Activated CD8-positive, alpha-beta memory T cell treated with anti-CD3 and anti-CD28 coated beads for 4 hours (primary cell): Measurements from ENCODE around the gene RNF220.

Experiments
- DNase-seq, 2 donors: peaks; one replicate each; pipeline ENCODE4 v3.0.0-alpha.2; 2020; ENCODE audit warnings: low read depth in 2 of 2

The RNF220 gene

DNA sequence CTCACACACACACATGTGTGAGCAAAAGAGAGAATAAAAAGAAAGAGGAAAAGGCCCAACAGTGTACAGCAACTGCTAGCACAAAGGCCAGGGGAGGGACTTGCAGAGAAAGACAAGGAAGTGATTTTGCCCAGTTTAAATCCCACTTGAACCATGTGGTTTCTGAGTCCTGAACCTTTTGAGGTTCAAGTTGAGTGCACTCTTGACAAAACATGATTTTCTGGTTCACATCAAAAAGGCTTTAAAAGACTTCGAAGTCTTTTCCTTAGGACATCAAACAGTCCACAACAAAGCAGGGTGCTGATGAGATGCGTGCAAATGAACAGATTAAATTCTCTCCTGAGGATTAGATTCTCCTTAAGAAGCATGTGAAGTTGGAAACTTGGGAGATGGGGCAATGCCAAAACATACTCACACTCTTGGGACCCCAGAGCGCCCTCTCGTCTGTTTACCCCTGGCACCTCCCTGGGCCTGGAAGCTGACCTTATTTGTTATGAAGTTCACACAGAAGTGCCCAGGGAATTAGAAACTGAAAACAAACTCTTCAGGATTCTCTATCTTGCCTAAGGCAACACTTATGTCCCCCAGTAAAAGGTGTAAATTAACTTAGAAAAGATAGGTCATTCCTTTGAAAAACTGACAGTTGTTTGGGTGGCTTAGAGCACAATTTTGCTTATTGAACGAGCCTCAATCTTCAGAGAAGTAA lies 31.5 kb downstream of the RNF220 start:
- no peak for DNase-seq

DNA sequence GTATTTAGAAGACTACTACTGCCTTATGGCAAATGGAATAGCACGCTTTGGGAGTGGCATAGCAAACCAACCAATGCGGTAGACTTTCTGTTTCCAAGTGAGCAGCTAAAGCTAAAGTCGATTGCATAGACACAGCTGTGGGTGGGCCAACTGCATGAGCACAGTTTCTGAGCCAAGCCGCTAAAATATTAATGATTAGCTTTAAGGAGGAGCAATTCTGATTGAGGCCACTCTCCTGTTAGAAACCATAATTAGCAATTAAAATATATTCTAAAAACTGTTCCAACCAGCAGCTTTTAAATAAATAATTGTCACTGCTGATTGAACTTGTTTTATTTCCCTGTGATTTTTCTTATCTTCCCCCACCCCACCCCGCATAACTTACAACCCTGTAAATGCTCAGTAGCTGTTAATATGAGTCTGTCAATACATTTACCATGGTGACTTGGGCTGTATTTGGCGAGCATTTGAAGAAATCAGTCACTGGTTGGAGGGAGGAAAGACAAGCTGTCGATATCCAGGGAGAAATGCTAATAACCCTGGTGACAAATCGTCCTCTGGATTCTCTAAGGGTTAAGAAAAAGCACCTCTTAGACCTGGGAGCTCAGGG lies 32.2 kb downstream of the RNF220 start:
- no peak for DNase-seq

DNA sequence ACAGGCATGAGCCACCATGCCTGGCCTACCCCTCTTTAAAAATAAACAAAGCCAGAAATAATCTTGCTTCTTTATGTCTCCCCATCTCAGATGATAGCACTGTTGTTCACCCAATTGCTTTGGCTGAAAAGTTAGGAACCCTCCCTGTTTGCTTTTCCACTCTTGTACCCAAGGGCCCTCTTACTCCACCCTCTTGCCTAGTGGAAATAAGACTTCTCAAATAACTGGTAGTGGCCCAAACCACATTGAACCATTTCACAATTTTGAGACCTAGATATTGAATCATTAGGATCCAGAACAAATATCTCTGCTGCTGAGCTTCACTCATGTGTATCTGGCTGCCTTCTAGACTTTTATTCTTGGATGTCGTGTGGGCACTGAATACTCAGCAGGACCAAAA lies 37.7 kb downstream of the RNF220 start:
- DNase-seq: no peak

DNA sequence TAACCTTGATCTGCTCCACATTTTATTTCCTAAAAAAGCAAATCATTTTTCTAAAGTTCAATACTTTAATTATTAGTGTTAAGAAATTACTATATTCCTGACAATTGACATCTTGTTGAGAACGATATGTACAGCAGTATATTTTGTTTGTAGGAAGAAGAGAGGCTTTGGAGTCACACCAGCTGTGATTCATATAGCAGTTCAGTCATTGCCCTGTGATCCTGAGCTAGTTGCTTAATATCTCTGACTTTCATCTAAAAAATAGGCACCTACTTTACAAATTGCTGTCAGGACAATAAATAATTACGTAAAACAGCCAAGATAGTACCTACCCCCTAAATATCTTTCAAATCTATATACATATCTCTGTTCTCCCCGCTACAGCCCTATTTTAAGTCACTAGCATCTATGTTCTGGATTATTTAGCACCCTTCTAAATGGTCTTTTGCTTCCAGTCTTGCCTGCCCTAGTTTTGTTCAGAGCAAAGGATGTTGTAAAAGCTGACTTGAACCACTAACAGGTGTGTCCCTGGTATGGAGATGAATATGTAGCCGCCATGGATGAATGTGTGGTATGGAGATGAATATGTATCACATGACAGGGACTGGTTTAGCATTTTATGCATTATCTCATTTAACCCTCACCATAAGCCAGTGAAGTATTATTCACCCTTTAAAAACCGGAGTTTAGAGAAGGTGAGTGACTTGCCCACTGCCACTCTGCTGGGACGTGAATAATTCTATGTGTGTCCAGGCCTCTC lies 42.2 kb downstream of the RNF220 start:
- no peak for DNase-seq

DNA sequence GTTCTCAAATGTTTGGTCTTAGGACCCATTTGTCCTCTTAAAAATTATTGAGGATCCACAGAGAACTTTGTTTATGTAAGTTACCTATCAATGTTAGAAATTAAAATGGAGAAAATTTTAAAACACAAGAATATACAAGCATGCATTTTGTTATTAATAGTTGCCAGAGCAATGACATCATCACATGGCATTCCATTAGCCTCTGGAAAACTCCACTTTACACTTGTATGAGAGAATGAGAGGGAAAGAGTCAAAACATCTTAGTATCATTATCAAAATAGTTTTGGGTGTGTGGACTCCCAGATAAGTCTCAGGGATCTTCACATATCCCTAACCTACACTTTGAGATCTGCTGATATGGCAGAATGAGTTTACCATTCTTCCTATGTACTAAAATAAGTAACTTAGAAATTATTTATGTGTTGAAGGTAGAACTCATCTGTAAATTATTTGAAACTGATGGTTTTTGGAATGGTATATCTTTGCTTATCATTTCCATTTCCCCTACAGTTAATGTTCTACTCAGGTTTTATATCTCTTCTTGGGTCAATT lies 48.8 kb downstream of the RNF220 start:
- no peak for DNase-seq

DNA sequence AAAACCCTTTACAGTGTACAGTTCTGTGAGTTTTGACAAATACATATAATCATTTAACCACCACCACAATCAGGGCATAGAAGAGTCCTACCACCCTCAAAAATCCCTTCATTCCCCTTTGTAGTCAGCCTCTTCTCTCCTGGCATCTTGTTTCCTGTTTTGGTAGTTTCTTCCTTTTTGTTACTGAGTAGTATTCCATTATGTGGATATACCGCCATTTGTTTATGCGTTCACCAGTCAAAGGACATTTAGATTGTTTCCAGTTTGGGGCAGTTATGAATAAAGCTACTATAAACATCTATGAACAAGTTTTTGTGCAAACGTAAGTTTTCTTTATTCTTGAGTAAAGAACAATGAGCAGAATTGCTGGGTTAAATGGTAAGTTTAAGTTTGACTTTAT lies 49.6 kb downstream of the RNF220 start:
- no peak for DNase-seq

DNA sequence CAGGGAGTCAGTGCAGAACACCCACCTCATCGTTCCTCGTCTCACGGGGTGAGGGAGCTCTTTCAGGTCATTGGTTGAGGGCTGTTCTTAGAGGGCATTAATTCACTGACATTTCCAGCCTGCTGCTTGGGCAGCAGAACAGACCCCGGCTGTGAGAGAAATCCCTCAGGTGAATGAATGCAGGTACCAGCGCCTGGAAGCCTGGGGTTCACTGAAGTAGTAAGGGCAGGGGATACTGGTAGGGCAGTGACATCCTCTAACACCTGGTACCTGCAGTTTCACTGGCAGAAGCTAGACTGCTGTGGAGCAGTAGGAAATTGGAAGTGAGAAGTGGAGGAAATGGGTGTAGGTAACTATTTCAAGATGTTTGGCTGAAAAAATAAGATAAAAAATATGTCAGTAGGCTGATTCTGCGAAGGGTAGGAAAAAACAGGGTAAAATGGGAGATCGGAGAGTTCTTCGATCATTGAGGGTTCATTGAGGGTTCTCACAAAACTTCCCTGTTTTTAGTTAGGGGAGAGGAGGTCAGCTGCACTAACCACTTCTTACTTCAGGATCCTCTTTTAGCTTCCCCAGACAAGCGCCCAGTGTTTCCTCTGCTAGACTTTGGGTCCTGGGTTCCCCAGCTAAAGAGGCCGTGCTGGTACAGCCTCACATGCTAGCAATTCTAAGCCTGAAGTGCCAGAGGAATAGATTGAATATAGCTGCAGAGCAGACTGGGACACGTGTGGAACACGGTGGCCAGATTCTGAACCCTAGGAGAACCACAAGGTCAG lies 55.2 kb downstream of the RNF220 start:
- DNase-seq: no peak

DNA sequence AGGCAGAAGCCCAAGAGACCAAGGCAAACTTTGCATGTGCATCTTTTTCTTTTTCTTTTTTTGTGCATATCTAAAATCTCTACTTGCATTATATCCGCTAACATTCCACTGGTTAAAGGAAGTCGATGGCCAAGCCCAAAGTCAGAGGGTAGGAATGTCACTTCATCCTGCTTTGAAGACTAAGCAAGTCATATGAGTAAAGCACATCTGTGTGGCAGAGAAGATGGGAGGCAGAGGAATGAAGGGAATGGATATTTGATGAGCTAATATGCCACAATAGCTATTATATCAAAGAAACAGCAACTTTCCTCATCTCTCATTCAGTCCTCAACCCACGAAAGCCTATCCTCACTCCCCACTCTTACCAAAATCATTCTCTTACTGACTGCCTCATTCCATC lies 59.3 kb downstream of the RNF220 start:
- DNase-seq: no peak

DNA sequence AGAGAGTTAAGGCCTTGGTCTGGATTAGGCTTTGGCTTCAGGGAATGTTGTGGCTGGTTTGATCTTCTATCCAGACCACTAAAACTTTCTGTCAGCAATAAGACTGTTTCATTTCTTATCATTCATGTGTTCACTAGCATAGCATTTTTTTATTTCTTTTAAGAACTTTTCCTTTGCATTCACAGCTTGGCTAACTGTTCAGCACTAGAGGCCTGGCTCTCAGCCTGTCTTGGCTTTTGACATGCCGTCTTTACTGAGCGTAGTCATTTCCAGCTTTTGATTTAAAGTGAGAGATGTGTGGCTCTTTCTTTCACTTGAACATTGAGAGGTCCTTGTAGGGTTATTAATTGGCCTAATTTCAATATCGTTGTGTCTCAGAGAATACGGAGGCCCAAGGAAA lies 62.5 kb downstream of the RNF220 start:
- no peak for DNase-seq

DNA sequence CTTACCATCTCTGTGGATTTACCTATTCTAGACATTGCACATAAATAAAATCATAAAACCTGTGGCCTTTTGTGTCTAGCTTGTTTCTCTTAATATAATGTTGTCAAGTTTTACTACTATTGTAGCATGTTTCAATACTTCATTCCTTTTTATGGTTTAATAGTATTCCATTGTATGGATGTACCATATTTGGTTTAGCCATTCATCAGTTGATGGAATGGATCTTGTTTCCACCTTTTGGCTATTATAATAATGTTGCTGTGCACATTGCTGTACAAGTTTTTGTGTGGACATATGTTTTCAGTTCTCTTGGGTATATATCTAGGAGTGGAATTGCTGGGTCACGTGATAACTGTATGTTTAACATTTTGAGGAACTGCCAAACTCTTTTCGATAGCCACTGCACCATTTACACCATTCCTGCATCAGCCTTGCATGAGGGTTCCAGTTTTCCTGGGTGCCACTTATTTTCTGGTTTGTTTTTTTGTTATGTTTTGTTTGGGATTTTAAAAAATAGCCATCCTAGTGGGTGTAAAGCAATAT lies 66.9 kb downstream of the RNF220 start:
- no peak for DNase-seq

DNA sequence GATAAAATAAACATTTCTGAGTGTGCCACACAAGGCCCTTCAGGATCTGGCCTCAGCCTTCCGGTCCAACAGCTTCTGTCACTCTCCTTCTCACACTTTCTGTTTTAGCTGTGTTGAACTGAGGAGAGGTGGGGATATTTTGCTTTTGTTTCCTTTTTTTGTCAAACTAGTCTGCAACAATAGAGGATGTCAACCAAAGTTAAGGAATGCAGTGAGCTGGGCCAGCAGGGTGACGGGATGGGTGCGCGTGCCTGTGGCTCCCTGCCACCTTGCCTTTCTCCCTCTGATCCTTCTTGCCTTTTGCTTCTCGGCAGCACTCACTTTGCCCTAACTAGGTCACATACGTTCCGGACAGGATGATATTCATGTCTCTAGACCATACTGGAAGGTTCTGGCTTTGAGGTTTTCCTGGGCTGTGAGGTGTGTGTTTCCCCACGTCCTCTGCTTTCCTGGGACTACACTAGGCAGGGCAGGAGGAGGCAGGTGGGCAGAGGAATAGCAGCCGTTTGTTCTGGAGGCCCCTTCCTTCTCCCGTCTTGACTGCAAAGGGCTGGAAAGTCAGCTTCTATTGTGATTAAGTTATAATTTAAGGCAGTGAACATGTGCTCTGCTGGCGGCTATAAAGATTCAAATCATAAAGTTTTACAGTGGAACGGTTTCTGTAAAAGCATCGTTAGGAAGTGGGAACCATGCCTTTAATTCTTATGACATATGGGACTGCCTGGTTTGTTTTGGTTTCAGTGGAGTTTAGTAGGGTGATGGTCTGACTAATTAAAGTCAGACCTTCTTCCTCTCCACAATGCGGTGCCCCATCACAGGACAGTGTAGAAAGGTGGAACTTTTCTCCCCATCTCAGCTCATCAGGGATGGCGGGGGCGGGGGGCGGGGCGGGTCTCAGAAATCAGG lies 67.8 kb downstream of the RNF220 start:
- DNase-seq: no peak

DNA sequence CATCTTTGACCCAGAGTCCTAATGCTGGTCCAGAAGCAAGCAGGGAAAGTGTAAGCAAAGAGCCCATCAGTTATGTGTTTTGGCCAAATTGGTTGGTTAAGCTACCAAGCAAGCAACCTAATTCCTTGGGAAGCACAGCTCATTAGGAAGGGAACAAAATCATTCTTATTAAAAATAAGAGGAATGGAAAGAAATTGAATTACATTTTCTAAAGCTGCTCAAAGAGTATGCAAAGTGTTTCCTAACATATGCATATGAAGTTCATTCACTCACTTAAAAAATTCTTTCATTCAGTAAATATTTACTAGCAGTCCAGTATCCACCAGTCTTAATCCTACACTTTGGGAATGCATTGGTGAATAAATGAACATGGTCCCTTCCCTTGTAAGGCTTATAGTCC lies 71.8 kb downstream of the RNF220 start:
- DNase-seq: no peak

DNA sequence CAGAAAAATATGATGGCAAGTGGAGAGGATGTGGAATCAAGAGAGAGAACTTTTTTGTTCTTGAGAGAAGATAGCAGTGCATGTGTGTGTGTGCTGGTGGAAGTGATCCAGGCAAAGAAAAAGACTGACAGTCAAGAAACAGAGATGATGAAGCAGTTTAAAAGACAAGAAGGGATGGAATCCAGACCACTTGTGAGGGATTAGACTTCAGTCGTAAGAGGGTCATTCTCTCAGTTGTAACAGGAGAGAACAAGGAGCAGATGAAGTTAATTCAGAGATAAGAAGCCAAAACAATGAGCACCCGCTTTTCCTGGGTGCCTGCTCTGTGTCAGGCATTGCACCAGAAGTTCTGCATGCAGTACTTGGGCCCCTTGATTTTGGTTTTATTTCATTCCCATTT lies 76.6 kb downstream of the RNF220 start:
- no peak for DNase-seq

DNA sequence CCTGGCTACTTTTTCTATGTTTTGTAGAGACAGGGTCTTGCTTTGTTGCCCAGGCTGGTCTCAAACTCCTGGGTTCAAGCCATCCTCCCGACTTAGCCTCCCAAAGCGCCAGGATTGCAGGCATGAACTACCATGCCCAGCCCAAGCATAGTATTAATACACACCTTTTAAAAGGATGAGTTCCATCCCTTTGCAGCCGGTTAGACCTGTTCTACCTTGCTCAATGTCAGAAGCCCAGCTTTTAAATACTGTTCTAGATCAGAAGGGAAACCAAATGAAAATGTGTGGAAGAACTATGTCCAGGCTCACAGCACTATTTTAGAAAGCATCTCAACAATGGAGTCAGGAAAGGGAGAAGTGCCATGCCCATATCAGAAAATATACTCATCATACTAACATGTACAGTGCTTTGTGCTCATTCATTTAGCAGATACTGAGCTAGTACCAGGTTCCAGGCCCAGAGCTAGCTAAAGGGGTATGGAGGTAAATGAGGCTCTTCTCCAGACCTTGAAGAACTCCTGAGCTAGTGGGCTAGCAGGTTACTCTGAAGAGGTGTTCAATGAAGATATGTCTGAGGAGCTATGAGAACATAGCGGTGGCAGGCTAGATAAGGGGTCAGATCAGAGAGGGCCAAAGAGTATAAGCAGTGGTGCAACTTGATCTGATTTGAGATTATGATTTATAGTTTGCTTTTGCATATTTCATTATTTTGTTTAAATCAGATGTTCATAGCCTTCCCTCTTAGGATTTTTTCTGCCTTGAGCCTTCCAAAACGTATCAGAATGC lies 78.2 kb downstream of the RNF220 start:
- no peak for DNase-seq

DNA sequence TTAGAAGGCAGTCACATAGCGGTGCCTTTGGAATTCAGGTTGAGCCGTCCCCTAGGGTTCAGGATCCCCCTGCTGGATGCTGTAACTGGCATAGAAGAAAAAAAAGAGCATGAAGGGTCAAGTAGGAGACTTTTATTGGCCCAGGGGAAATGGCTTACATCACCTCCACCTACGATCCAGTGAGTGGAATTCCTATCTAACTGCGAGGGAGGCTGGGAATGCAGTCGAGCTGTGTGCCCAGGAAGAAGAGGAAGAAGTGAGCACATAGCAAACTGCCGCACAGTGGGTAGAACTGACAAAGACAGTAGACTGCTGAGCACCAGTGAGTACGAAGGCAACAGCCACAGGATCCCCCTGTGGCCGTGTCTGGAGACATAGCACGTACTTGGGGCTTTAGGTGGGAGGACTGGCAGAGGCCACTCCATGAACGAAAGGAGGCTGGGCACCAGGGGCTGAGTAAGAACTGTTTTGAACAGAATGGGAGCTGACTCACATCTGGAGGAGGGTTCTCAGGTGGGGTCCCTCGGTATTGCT lies 79.2 kb downstream of the RNF220 start:
- DNase-seq: no peak

DNA sequence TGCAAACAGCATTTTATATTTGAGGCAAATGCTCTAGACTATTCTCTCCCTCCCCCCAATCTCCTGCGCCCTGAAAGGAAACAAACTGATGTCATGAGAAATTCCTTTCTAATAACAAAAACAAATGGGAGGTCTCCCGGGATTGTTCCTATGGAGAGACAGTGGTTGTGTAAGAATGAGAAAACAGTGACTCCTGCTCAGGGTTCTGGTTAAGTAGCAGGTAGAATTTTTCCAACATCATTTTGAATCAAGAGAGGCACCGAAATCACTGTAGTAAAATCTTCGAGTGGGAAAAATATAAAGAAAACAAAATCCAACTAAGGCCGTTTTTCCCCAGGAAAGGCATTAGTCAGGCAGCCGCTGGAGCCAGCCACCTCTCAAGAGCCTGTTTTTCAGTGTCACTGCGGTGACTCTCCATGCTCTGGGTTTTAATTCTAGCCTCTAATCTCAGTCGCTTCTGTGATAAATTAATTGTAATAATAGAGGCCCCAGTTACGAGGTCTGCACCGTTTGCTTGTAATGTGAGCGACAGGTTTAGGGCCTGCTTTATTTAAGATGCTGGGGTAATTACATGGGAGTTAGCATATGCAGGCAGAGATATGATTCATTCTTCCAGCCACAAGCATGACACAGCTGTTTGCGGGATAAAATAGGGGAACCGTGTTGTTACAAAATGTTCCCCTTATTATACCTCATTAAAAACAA lies 80.3 kb downstream of the RNF220 start:
- DNase-seq: no peak

DNA sequence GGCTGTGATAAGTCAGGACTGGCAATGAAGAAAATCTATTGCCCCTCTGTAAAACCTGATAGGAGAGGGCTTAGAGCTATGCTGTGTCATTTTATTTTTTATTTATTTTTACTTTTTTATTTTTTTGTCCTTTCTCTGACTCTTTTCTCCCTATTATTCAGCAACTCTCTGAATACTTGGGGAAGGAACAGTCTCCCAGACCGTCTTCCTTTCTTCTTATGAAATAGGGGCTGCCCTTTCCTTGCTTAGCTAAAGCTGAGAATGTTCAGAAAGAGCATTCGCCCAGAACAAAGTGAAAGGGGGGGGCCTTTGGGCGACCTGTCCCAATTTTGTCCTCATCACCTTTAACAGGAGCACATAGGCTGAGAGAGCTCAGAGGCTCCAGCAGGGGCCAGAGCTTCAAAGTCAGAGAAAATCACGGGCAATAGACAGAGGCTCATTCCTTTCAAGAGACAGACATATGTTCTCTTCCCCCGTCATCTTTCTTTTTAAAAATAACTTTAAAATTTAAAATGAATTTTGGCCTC lies 80.9 kb downstream of the RNF220 start:
- DNase-seq: no peak

DNA sequence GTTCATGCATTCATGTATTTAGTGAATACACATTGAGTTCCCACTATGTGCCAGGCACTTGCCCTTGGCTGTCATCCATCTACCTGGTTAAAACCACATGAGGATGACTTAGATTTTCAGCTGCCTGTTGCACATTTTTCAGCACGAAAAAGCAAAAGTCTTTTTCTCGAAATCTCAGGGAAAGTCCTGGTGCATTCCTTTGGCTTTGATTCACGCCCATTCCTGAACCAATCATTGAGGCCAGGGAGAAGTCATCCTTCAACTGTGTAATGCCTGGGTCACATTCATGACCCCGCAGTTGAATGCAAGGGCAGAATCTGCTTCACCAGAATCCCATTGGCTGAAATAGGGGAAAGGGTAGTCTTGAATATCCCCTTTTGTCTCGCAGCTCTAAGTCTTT lies 84.4 kb downstream of the RNF220 start:
- no peak for DNase-seq
